GM04503 (cell line): ENCODE data around the gene SCARF1.
"Not testable (repeated sequence)": the region's sequence is repeated elsewhere in the genome, so short reads cannot be mapped to it uniquely, and the experiment has no call there.

Experiments used
- DNase-seq: peaks from one replicate; pipeline ENCODE4 v3.0.0-alpha.2; 2012; ENCODE audit warnings: low read depth

The SCARF1 gene

GRCh38 chr17:1645207-1646171 lies at the start of gene SCARF1:
TSS of gene SCARF1 (minus strand) at chr17:1645732. CDS start at chr17:1645697, 35 bp downstream.
- DNase-seq, result no peak

- DNase-seq, result no peak
These were observed 47.8 kb upstream of the SCARF1 start for GRCh38 chr17:1693339-1693738.

- no peak for DNase-seq
These were observed 45.2 kb upstream of the SCARF1 start for GRCh38 chr17:1690544-1691221.

GRCh38 chr17:1688405-1688804 lies 42.9 kb upstream of the SCARF1 start:
- DNase-seq, result not testable (repeated sequence)

- DNase-seq, result no peak
These were observed 40.6 kb upstream of the SCARF1 start for GRCh38 chr17:1686086-1686485.

GRCh38 chr17:1684378-1685189 lies 39.1 kb upstream of the SCARF1 start, which contains the start of gene PRPF8:
TSS of gene PRPF8 (minus strand) at chr17:1684867. CDS start at chr17:1684571, 296 bp downstream.
- peak; percentile 83 for DNase-seq

GRCh38 chr17:1683459-1683858 lies 37.9 kb upstream of the SCARF1 start:
- DNase-seq, result no peak

GRCh38 chr17:1676401-1676800 lies 30.9 kb upstream of the SCARF1 start:
- no peak for DNase-seq

- no peak for DNase-seq
These were observed 27.7 kb upstream of the SCARF1 start for GRCh38 chr17:1673041-1673785.

- not testable (repeated sequence) for DNase-seq
These were observed 18.4 kb upstream of the SCARF1 start for GRCh38 chr17:1663934-1664333.

GRCh38 chr17:1661045-1661444 lies 15.5 kb upstream of the SCARF1 start:
- no peak for DNase-seq

- no peak for DNase-seq
These were observed 12.6 kb upstream of the SCARF1 start for GRCh38 chr17:1658100-1658499.

- no peak for DNase-seq
These were observed 8.2 kb upstream of the SCARF1 start for GRCh38 chr17:1653735-1654134.

- not testable (repeated sequence) for DNase-seq
These were observed 7.3 kb upstream of the SCARF1 start for GRCh38 chr17:1652794-1653193.

- DNase-seq, result no peak
These were observed 6.0 kb upstream of the SCARF1 start for GRCh38 chr17:1651559-1651844.

GRCh38 chr17:1650731-1651558 lies 5.4 kb upstream of the SCARF1 start:
- no peak for DNase-seq

- no peak for DNase-seq
These were observed 4.4 kb upstream of the SCARF1 start, which contains the start of gene RILP for GRCh38 chr17:1649844-1650501. TSS of gene RILP (minus strand) at chr17:1649866. CDS start at chr17:1649804, 62 bp downstream.

- no peak for DNase-seq
These were observed 3.7 kb upstream of the SCARF1 start for GRCh38 chr17:1648963-1649843.
